SK-N-MC (cell line): ENCODE data around the gene ADARB2.

ENCODE experiments used
- DNase-seq: peaks from one replicate; pipeline ENCODE4 v3.0.0-alpha.2; 2011; ENCODE audit warnings: low read depth, low spot score
- H3K27ac ChIP-seq: fragments of 200-600 bp; sonication (generic); 2 replicates; pipeline ENCODE4 v1.5.1; 2016; ENCODE audit warnings: mixed run types
- H3K36me3 ChIP-seq: fragments of 200-600 bp; sonication (generic); 2 replicates; pipeline ENCODE4 v1.6.1; 2017; ENCODE audit warnings: antibody characterized with exemption, low read length, mixed read lengths; ENCODE audit not compliant: insufficient read depth
- H3K4me3 ChIP-seq: fragments of 200-600 bp; sonication (generic); 2 replicates; pipeline ENCODE4 v1.5.1; 2016
- H3K9ac ChIP-seq: fragments of 200-600 bp; sonication (generic); 2 replicates; pipeline ENCODE4 v1.8.0; 2017; ENCODE audit warnings: mixed run types, mixed read lengths; ENCODE audit not compliant: insufficient read length
- H3K9me3 ChIP-seq: fragments of 200-600 bp; sonication (generic); 2 replicates; pipeline ENCODE4 v1.6.1; 2017; ENCODE audit warnings: low read depth, mild to moderate bottlenecking, antibody characterized with exemption, low read length, moderate library complexity, mixed read lengths
- EZH2 ChIP-seq: fragments of 200-600 bp; sonication (generic); IDR thresholded peaks from one replicate; pipeline ENCODE4 v1.6.1; 2017; ENCODE audit warnings: antibody characterized with exemption
- FOXP2 ChIP-seq: optimal IDR thresholded peaks from 2 replicates; pipeline ENCODE3; 2011; ENCODE audit warnings: mild to moderate bottlenecking, moderate library complexity; ENCODE audit not compliant: insufficient read depth; ENCODE audit errors: extremely low read length, control extremely low read depth
- POLR2AphosphoS5 ChIP-seq: IDR thresholded peaks from 2 replicates; pipeline ENCODE4 v1.6.1; 2012; ENCODE audit warnings: mild to moderate bottlenecking, low read depth, low read length, borderline replicate concordance

Gene ADARB2

DNA sequence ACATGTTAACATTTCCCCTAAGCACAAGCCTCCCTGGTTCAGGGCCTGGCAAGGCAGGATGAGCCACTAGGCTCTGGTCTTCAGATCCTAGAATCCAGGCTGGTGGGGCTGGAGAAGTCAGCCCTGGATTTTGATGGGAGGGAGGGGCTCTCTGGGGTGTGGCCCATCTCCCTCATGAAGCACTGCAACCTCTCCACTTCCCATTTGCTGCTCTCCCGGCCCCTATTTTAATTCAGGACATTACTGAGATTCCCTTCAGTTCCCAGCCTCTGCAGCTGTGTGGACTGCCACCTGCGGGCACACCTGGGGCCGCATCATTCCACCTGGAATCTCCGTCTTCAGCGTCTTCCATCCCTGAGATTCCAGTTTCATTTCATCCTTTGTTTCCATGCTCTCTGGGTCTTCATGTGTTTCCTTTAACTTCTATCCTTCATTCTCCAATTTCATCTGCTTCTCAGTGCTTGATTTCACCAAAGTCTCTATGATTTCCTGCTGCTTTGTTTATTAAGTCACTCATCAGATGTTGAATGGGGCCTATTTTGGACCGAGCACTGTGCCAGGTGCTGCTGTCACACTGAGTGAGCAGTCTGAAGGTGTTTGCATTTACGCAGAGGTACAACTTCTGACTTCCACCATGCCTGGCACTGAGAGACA lies 427.6 kb downstream of the ADARB2 start:
- no peaks in the 10 kb centered on the region for H3K36me3 ChIP-seq
- DNase-seq, result no peak
- no peak for TF ChIP-seq EZH2
- TF ChIP-seq FOXP2, result no peak
- no peak for TF ChIP-seq POLR2AphosphoS5
- H3K4me3 ChIP-seq, result no peak overlapping the region
- H3K9ac ChIP-seq, result no peak overlapping the region
- H3K9me3 ChIP-seq, result no peaks in the 10 kb centered on the region
- no peak overlapping the region for H3K27ac ChIP-seq

DNA sequence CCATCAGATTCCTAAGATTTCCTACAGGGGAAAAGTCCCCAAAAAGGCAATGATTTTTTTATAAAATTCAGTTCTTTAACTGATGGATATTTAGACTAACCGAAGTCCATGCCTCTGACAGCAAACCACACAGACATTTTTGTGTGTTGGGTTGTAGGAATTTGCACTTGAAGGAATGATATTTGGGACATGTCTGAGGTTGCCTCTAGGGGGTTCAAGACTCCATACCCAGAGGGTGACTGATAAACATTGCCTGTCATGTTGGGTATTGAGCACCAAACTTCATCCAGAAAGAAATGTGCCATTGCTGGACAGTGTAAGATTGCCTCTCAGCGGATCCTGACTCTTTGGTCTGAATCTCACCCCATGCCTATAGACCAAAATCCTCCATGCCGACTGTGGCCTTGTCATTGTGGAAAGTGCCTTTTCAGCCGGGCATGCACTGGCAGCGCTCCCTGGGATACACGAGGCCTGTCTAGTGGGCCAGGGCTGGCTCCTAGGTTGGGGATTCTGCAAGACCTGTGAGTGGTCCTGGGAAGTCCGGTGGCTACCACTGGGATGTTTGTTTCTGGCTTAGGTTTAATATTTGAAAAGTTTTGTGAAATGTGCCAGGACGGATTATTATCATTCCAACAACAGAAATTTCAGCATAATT lies 428.2 kb downstream of the ADARB2 start:
- Histone ChIP-seq H3K36me3 (no peaks in the 10 kb centered on the region), H3K9ac (no peak overlapping the region), H3K27ac (no peak overlapping the region), H3K4me3 (no peak overlapping the region), H3K9me3 (no peaks in the 10 kb centered on the region)
- TF ChIP-seq POLR2AphosphoS5 (no peak), EZH2 (no peak), FOXP2 (no peak)
- no peak for DNase-seq

DNA sequence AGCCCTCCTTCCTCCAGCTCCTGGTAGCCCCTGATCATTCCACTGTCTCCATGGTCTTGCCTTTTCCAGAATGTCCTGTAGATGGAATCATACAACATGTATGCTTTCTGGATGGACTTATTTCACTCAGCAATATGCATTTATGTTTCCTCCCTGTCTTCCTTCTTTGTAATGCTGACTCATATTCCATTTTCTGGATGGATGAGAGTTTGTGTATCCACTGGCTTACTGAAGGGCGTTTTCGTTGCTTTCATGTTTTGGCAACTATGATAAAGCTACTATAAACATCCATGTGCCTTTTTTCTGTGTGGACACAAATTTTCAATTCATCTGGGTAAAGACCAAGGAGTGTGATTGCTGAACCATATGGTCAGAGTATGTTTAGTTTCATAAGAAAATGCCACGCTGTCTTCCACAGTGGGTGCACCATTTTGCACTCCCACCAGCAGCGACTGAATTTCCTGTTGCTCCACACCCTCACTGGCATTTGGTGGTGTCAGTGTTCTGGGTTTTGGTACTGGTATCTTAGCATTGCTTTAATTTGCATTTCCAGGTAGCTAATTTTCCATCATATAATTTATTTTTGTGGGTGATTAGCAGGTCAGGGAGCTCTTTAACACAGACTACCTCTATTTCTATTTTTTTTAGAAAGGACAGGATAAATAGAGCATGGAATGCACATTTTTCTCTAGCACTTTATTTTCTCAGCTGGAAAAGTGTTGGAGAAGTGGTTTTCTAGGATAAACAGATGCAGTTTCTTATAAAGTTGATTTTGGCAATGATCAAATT lies 429.0 kb downstream of the ADARB2 start:
- no peaks in the 10 kb centered on the region for H3K9me3 ChIP-seq
- TF ChIP-seq FOXP2, result no peak
- no peak for TF ChIP-seq POLR2AphosphoS5
- TF ChIP-seq EZH2, result no peak
- H3K36me3 ChIP-seq, result no peaks in the 10 kb centered on the region
- H3K4me3 ChIP-seq, result no peak overlapping the region
- no peak overlapping the region for H3K27ac ChIP-seq
- H3K9ac ChIP-seq, result no peak overlapping the region
- DNase-seq, result no peak

DNA sequence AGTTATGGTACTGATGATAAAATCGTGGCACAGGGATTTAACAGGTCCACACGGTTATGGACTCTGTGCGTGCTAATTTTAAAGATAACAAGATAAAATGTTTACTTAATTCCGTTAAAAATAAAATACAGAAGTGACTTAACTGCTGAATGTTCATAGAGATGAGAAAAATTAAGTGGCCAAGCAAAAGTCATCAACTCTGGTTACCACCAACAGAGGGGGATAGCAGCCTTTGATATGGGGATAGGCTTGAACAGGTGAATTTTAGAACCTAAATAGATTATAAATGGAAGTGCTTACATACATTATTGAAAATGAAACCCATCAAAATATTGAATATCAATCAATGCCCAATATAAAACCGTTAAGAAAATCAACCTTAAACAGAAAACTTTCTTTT lies 436.2 kb downstream of the ADARB2 start:
- no peak for TF ChIP-seq FOXP2
- no peak for TF ChIP-seq POLR2AphosphoS5
- no peak for TF ChIP-seq EZH2
- DNase-seq, result no peak
- no peak overlapping the region for H3K9ac ChIP-seq
- no peaks in the 10 kb centered on the region for H3K36me3 ChIP-seq
- H3K4me3 ChIP-seq, result no peak overlapping the region
- no peak overlapping the region for H3K27ac ChIP-seq
- H3K9me3 ChIP-seq, result no peaks in the 10 kb centered on the region

DNA sequence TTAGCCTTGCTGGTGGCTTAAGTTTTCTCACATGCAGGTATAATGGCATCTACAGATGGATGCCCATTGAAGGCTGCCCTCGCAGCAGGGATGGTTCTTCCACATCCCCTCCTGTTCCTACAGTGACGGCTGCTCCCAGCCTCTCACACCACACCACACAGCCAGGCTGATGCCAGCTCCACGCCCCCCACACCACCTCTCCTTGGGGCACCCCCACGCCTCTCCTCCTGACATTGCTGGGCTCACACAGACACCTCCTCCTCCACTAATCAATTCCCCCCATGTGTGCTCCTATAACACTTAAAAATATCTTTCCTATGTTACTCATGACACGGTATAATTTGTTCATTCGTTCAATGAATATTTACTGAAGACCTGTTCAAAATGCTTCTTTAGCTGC lies 437.1 kb downstream of the ADARB2 start:
- no peaks in the 10 kb centered on the region for H3K9me3 ChIP-seq
- DNase-seq, result no peak
- no peak overlapping the region for H3K4me3 ChIP-seq
- no peak overlapping the region for H3K27ac ChIP-seq
- TF ChIP-seq EZH2, result no peak
- TF ChIP-seq POLR2AphosphoS5, result no peak
- no peak for TF ChIP-seq FOXP2
- no peak overlapping the region for H3K9ac ChIP-seq
- no peaks in the 10 kb centered on the region for H3K36me3 ChIP-seq

DNA sequence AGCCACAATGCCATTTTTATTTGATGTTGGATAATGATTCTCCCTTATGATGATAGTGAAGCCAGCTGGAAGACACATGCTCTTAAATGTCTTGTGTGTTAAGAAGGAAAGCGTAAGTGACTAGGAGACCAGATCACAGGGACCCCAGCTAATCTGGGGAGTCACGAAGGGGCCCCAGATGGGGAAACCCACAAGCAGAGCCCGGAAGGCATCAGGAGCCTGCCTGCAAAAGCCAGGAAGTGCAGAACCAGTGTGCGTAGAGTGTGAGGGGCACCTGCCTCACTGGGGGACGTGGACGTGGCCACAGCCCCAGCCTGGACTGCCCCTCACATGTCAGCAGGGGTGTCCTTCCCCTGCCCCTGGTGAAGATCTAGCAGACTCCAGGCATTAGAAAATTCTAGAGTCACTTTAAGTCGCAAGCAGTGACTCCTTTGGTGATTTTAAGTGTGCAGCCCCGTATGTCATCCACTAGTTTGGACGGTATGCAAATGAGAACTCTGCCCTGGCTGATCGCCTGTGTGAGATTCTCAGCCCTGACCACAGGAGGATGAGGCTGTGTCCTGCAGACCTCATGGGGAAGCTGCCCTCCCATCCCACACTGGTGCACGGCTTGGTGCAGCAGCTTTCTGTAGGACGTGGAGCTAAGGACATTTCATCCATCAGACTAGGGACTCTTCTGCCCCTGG lies 438.1 kb downstream of the ADARB2 start:
- H3K4me3 ChIP-seq, result no peak overlapping the region
- H3K27ac ChIP-seq, result no peak overlapping the region
- H3K9ac ChIP-seq, result no peak overlapping the region
- no peak for DNase-seq
- H3K36me3 ChIP-seq, result no peaks in the 10 kb centered on the region
- TF ChIP-seq EZH2, result no peak
- no peak for TF ChIP-seq FOXP2
- TF ChIP-seq POLR2AphosphoS5, result no peak
- no peaks in the 10 kb centered on the region for H3K9me3 ChIP-seq

DNA sequence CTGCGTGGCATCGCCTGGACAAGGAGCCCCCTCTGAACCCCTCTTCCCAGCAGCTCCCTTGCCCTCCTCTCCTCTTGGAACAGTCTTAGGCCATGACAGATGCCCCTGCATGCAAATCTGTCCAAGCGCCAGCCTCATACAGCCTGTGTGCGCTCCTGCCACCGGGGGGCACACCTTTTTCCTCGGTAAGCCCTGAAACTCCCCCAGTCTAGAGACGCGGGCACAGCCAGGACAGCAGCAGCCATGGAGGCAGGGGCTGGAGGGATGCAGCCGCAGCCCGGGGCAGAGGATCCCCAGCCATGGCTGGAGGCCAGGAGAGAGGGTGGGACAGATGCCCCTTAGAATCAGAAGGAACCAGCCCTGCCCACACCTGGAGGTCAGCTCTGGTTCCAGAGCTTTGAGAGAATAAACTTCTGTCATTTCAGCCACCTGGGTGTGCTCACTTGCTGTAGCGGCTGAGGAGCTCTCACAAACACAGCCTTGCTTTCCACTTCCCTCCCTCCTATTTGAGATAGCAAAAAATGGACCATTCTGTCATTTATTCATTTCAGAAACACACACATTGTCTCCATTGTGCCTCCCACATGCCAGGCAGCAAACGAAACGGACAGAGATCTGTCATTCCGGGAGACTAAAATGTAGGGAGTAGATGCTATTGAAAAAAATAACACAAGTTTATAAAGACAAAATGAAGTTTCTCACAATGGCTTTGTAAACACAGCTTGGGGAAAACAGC lies 439.6 kb downstream of the ADARB2 start:
- Histone ChIP-seq H3K9ac (no peak overlapping the region), H3K4me3 (no peak overlapping the region), H3K36me3 (no peaks in the 10 kb centered on the region), H3K27ac (no peak overlapping the region), H3K9me3 (no peaks in the 10 kb centered on the region)
- DNase-seq, result no peak
- TF ChIP-seq FOXP2 (no peak), EZH2 (no peak)
